ENCODE measurements around the gene HS6ST1.
"Not testable (repeated sequence)": the region's sequence is repeated elsewhere in the genome, so short reads cannot be mapped to it uniquely, and the experiment has no call there.

Gene HS6ST1

GRCh38 chr2:128270672-128271596, 47.7 kb downstream of the HS6ST1 start:
- H3K36me3 Mint-ChIP-seq (ENCODE audit: low read depth), result peaks cover 22% of the 10 kb centered on the region
- no peak overlapping the region for H3K27ac Mint-ChIP-seq
- H3K9me3 Mint-ChIP-seq, result peaks cover 7% of the 10 kb centered on the region
- H3K27me3 Mint-ChIP-seq, result no peaks in the 10 kb centered on the region
- H3K4me3 Mint-ChIP-seq, result no peak overlapping the region
- H3K4me1 Mint-ChIP-seq (ENCODE audit: low read depth), result no peaks in the 10 kb centered on the region

DNA sequence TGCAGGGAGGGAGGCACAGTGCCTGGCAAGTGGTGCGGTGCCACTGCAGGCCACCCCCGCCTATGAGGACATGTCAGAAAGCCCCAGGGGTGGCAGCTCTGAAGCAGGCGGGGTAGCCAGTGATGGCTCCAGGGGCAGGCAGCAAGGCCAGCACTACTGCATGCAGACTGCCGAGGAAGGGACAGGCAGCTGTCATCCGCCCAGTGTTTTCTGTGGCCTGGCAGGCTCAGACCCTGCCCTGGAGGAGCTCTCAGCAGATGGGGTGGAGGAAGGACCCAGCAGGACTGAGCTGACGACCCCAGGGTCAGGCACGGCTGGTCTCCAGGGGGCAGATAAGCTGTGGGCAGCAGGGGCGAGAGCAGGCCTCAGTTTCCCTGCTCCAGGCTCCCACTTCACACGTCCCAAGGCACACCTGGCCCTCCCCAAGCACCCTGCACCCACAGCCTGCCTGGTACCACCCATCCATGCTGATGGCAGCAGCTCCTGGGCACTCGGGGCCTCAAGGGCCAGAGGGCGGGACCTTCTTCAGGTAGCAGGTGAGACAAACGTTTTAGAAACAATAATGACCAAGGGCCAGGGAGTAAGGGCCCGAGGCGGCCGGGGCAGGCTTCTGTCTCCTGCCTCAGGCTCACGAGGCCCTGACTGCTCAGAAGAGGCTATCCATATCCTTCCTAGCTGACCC, 48.5 kb downstream of the HS6ST1 start:
- H3K36me3 Mint-ChIP-seq (ENCODE audit: low read depth), result peaks cover 14% of the 10 kb centered on the region
- H3K27ac Mint-ChIP-seq, result no peak overlapping the region
- no peaks in the 10 kb centered on the region for H3K27me3 Mint-ChIP-seq
- H3K4me3 Mint-ChIP-seq, result no peak overlapping the region
- no peaks in the 10 kb centered on the region for H3K4me1 Mint-ChIP-seq (ENCODE audit: low read depth)
- peaks cover 7% of the 10 kb centered on the region for H3K9me3 Mint-ChIP-seq

DNA sequence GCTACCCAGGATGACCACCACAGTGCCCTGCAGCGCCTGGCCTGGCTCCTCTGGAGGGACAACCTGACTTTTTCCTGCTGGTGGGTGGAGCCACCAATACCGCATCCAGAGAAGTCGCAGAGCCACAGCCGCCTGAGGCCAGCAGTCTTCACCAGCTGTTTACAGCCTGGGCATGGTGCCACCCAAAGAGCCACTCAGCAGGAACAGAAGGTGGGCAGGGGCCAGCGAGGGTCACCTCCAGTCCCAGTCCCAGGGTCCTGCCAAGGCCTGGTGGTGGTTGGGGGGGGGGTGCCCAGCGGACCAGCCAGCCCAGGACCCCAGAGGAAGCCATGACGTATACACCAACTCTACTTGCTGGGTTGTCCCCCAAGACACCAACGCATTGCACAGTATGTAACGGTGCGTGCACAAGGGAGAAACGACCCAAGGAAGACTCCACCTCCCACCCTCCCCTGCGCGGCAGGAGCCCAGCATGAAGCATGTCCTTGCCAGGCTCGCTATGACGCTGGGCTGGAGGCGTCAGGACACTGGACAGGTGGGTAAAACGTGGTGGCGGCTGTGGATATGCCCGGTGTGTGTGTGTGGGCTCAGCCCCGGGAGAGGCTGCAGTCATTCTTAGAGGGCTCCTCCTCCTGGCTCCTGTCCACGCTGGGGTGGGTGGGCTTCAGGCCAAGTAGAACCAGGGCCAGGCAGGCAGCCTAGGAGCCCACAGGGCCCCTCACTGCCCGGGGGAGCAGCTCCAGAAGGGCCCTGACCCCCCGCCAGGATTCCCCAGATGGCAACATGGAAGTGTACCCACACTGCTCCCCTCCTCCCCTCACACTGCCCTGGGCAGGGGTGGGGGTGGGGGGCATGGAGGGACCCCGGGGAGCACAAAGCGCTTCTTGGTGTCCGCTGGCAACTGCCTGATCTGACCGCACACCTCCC, 49.3 kb downstream of the HS6ST1 start:
- Mint-ChIP-seq H3K9me3 (peaks cover 6% of the 10 kb centered on the region), H3K36me3 (ENCODE audit: low read depth) (peaks cover 6% of the 10 kb centered on the region), H3K4me1 (ENCODE audit: low read depth) (no peaks in the 10 kb centered on the region), H3K27ac (no peak overlapping the region), H3K27me3 (no peaks in the 10 kb centered on the region), H3K4me3 (no peak overlapping the region)

DNA sequence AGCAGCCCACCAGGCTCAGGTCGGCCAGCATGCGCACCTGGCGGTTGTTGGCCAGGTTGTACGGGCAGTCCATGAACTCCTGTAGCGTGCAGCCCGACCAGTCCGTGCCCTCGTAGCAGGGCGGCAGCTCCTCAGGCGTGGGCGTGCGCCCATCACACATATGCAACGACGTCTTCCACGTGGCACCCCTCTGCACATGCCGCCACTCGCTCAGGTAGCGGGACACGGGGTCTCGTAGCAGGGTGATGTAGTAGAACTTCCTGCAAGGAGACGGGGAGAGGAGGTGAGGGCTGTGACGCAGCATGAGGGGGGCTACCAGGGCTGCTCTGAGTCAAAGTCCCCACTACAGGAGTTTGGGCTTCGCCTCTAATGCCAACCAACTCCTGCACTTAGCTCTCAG, 50.1 kb downstream of the HS6ST1 start:
- not testable (repeated sequence) for H3K27me3 Mint-ChIP-seq; H3K27ac Mint-ChIP-seq; H3K4me1 Mint-ChIP-seq (ENCODE audit: low read depth); H3K36me3 Mint-ChIP-seq (ENCODE audit: low read depth); H3K4me3 Mint-ChIP-seq; H3K9me3 Mint-ChIP-seq

GRCh38 chr2:128268145-128268544, 50.5 kb downstream of the HS6ST1 start:
- H3K27me3 Mint-ChIP-seq; H3K4me1 Mint-ChIP-seq (ENCODE audit: low read depth); H3K9me3 Mint-ChIP-seq; H3K4me3 Mint-ChIP-seq; H3K27ac Mint-ChIP-seq; H3K36me3 Mint-ChIP-seq (ENCODE audit: low read depth): not testable (repeated sequence)

GRCh38 chr2:128267649-128268048, 51.0 kb downstream of the HS6ST1 start:
- H3K27me3 Mint-ChIP-seq; H3K9me3 Mint-ChIP-seq; H3K27ac Mint-ChIP-seq; H3K4me1 Mint-ChIP-seq (ENCODE audit: low read depth); H3K4me3 Mint-ChIP-seq; H3K36me3 Mint-ChIP-seq (ENCODE audit: low read depth): not testable (repeated sequence)

DNA sequence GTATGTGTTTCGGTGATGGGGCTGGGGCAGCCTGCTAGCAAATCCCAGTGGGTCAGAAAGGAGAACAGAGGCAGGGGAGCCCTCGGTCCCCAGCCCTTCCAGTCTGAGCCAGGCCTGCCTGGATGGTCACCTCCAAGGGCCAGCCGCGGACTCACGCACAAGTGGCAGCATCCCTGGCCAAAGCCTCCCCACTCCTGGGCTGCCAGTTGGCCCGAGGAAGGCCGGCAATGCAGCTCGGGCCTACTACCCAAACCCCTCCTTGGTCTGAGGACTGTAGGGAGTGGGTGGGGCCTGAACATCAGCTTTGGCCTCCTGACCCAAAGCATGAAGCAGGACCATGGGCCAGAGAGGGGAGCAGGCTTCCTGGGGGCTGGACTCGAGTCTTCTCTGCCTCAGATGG, 51.5 kb downstream of the HS6ST1 start:
- H3K27me3 Mint-ChIP-seq; H3K4me3 Mint-ChIP-seq; H3K36me3 Mint-ChIP-seq (ENCODE audit: low read depth); H3K27ac Mint-ChIP-seq; H3K9me3 Mint-ChIP-seq; H3K4me1 Mint-ChIP-seq (ENCODE audit: low read depth): not testable (repeated sequence)

GRCh38 chr2:128266463-128266862, 52.2 kb downstream of the HS6ST1 start:
- H3K36me3 Mint-ChIP-seq (ENCODE audit: low read depth); H3K27ac Mint-ChIP-seq: not testable (repeated sequence)

GRCh38 chr2:128265608-128265993, 53.1 kb downstream of the HS6ST1 start:
- H3K27ac Mint-ChIP-seq; H3K4me1 Mint-ChIP-seq (ENCODE audit: low read depth); H3K9me3 Mint-ChIP-seq; H3K27me3 Mint-ChIP-seq; H3K4me3 Mint-ChIP-seq; H3K36me3 Mint-ChIP-seq (ENCODE audit: low read depth): not testable (repeated sequence)

More at GRCh38 chr2:128266463-128266862, 52.2 kb downstream of the HS6ST1 start:
- H3K27me3 Mint-ChIP-seq; H3K4me3 Mint-ChIP-seq; H3K4me1 Mint-ChIP-seq (ENCODE audit: low read depth); H3K9me3 Mint-ChIP-seq: not testable (repeated sequence)

DNA sequence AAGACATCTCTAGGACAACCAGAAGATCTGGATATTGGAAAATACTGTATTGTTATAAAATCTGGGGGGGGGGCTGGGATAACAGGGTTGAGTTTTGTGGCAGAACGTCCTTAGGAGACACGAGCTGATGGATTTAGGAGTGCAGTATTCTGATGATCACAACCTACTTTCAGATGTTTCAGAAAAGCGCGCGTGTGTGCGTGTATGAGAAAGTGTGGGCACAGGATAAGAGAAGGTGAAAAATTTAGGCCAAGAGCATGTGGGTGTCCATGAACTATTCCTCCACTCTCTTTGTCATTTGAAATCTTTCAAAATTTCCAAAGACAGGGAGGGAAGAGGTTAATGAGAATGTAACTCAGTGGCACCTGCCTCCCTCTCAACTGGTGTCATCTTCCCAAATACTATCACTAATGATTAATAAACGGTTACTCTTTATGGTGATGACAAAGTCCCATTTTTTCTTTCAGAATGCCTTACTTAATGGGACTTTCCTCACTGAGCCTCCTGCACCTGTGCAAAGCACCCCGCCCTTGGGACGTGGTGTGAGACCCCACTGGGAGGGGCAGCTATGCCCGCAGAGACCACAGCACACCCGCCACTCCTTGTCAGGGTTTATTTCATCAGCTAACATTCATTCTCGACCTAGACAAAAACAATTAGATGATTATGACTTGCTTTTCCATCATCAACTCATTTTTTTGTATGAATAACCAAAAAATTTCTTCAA, 53.6 kb downstream of the HS6ST1 start:
- Mint-ChIP-seq H3K4me1 (ENCODE audit: low read depth) (no peaks in the 10 kb centered on the region), H3K9me3 (no peaks in the 10 kb centered on the region), H3K4me3 (no peak overlapping the region), H3K36me3 (ENCODE audit: low read depth) (no peaks in the 10 kb centered on the region), H3K27me3 (no peaks in the 10 kb centered on the region), H3K27ac (no peak overlapping the region)

GRCh38 chr2:128263902-128264331, 54.8 kb downstream of the HS6ST1 start:
- H3K9me3 Mint-ChIP-seq, result no peaks in the 10 kb centered on the region

GRCh38 chr2:128262315-128263253, 56.1 kb downstream of the HS6ST1 start:
- Mint-ChIP-seq H3K4me1 (ENCODE audit: low read depth) (no peaks in the 10 kb centered on the region), H3K36me3 (ENCODE audit: low read depth) (no peaks in the 10 kb centered on the region), H3K27me3 (no peaks in the 10 kb centered on the region), H3K27ac (no peak overlapping the region), H3K4me3 (no peak overlapping the region), H3K9me3 (no peaks in the 10 kb centered on the region)

More at GRCh38 chr2:128263902-128264331, 54.8 kb downstream of the HS6ST1 start:
- H3K27me3 Mint-ChIP-seq, result no peaks in the 10 kb centered on the region
- no peaks in the 10 kb centered on the region for H3K4me1 Mint-ChIP-seq (ENCODE audit: low read depth)
- no peak overlapping the region for H3K4me3 Mint-ChIP-seq
- H3K27ac Mint-ChIP-seq, result no peak overlapping the region
- no peaks in the 10 kb centered on the region for H3K36me3 Mint-ChIP-seq (ENCODE audit: low read depth)

- Mint-ChIP-seq H3K4me3 (no peak overlapping the region), H3K36me3 (ENCODE audit: low read depth) (no peaks in the 10 kb centered on the region), H3K27me3 (no peaks in the 10 kb centered on the region), H3K9me3 (no peaks in the 10 kb centered on the region), H3K27ac (no peak overlapping the region), H3K4me1 (ENCODE audit: low read depth) (no peaks in the 10 kb centered on the region)
These were observed 57.2 kb downstream of the HS6ST1 start for GRCh38 chr2:128261245-128262128.
